ENCODE data around the gene COL13A1. TPM values are rescaled to one million over a fixed set of nuclear protein-coding genes. Genes with fewer than 3 reads are reported as not detected.

Gene COL13A1
- total and polyA plus RNA-seq, 4 donors, result 3.5 to 32.8 (median 11.5) TPM

DNA sequence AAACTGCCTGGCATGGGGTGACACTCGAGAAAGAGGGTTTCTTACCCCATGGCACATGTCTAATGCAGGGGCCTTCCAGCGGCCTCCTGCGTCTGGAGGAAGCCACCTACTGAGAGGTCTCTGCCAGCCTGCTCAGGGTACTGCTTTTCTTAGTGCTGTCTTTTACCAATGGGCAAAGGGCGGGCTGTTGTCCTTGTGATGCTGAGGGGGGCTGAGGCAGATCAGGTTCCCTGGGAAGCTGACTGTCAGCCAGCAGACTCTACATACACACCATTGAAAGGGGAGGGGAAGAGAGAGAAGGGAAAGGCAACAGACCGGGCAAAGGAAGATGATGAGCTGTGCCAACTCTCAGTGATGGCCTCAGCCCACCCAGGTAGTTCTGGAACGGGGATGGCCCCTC, 48.7 kb downstream of the COL13A1 start:
- no peak overlapping the region for H3K27ac ChIP-seq (ENCODE audit: low read depth in 1 of 2, low read length in 2 of 2)
- H3K4me3 ChIP-seq (ENCODE audit: low read length in 2 of 2), result no peak overlapping the region
- no peaks in the 10 kb centered on the region for H3K27me3 ChIP-seq (ENCODE audit: control insufficient read depth in 1 of 2, insufficient read depth in 2 of 2, low read length in 1 of 2)
- 79 to 82% methylated on average over 6 of the region's 6 CpGs for WGBS, 2 donors
- no peaks in the 10 kb centered on the region for H3K36me3 ChIP-seq (ENCODE audit: control insufficient read depth in 1 of 2, insufficient read depth in 2 of 2, low read length in 1 of 2)
- ATAC-seq (ENCODE audit: low FRiP score), result no peak
- H3K9me3 ChIP-seq (ENCODE audit: control insufficient read depth, low read length), result no peaks in the 10 kb centered on the region
- H3K4me1 ChIP-seq (ENCODE audit: control insufficient read depth in 1 of 2, insufficient read depth in 2 of 2, low read length in 2 of 2), result peaks cover 0 to 1% of the 10 kb centered on the region in 2 donors
- no peak for DNase-seq
- intact Hi-C loops (cut with DNase I), result no loop called here

DNA sequence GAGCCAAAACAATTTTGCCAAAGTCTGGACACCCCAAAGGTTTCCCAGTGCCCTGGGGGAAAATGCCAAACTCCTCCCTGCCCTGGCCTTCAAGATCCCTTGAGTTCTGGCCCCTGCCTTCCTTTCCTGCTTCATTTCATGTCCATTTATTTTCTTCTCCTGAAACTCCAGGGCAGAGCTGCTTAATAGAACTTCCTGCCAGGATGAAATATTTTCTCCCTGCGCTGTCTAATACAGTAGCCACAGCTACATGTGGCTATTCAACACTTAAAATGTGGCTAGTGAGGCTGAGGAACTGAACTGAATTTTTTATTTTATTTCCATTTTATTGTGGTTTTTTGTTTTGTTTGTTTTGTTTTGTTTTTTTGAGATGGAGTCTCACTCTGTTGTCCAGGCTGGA, 49.6 kb downstream of the COL13A1 start:
- Histone ChIP-seq H3K4me1 (ENCODE audit: control insufficient read depth in 1 of 2, insufficient read depth in 2 of 2, low read length in 2 of 2) (peaks cover 0 to 1% of the 10 kb centered on the region in 2 donors), H3K27ac (ENCODE audit: low read depth in 1 of 2, low read length in 2 of 2) (no peak overlapping the region), H3K9me3 (ENCODE audit: control insufficient read depth, low read length) (no peaks in the 10 kb centered on the region), H3K27me3 (ENCODE audit: control insufficient read depth in 1 of 2, insufficient read depth in 2 of 2, low read length in 1 of 2) (no peaks in the 10 kb centered on the region), H3K36me3 (ENCODE audit: control insufficient read depth in 1 of 2, insufficient read depth in 2 of 2, low read length in 1 of 2) (no peaks in the 10 kb centered on the region), H3K4me3 (ENCODE audit: low read length in 2 of 2) (no peak overlapping the region)
- WGBS, 2 donors, result 52 to 66% methylated on average over 1 of the region's 1 CpG
- intact Hi-C loops (cut with DNase I), result no loop called here
- ATAC-seq (ENCODE audit: low FRiP score) (no peak), DNase-seq (no peak)

DNA sequence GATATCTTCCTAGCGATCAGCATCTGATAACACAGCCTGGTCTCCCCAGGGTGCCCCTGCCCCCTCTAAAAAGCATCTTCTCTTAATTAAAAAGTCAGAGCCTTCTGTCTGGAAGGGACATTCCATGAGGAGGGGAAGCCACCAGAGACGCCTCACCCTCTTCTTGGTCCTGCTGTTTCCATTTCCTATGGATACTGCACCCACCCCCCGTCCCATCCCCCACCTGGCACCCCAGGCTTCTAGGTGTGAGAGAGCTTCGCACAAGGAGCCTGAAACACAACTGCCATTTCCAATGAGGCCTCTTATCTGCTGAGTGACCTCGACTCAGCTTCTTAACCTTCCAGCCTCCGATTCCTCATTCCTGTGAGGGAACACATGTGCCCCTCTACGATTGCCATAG, 51.4 kb downstream of the COL13A1 start:
- Histone ChIP-seq H3K27ac (ENCODE audit: low read depth in 1 of 2, low read length in 2 of 2) (no peak overlapping the region), H3K9me3 (ENCODE audit: control insufficient read depth, low read length) (no peaks in the 10 kb centered on the region), H3K4me1 (ENCODE audit: control insufficient read depth in 1 of 2, insufficient read depth in 2 of 2, low read length in 2 of 2) (peaks cover 0 to 1% of the 10 kb centered on the region in 2 donors), H3K4me3 (ENCODE audit: low read length in 2 of 2) (no peak overlapping the region), H3K36me3 (ENCODE audit: control insufficient read depth in 1 of 2, insufficient read depth in 2 of 2, low read length in 1 of 2) (no peaks in the 10 kb centered on the region), H3K27me3 (ENCODE audit: control insufficient read depth in 1 of 2, insufficient read depth in 2 of 2, low read length in 1 of 2) (no peaks in the 10 kb centered on the region)
- 88 to 93% methylated on average over 7 of the region's 7 CpGs for WGBS, 2 donors
- DNase-seq, result no peak
- ATAC-seq (ENCODE audit: low FRiP score), result no peak
- intact Hi-C loops (cut with DNase I), result no loop called here

DNA sequence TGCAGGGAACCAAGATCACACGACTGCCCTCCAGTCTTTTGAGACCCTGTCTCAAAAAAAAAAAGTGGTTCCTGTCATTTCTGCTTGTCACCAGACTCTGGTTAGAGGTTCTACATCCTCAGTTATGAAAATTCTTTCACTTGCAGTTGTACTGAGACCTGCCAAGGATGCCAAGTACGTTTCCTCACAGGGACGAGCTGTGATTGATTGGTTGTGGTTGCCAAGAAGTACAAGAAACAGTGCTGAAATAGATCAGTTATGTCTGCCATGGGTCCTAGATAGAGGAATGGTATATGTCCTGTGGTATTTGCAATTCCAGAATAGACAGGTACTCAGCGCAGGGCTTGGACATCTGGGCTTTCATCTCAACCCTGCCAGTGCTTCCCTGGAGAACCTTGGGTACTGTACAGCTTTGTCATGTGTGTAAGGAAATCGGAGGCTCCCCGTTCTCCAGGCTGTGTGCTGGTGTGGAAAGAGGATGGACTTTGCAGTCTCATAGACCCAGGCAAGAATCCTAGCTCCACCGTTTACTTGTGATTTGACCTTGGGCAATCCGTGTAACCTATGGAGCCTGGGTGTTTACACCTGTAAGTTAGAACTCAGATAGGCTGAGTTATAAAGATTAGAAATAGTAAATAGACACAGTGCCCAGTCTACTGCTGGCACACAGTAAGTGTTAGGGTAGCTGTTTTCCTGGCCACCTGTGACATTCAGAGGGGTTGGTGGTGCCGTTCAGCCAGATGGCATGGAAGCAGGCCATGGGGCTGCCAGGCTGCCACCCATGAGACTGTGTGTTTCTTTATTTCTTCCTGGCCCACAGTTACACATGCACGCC, 53.0 kb downstream of the COL13A1 start:
- no peak overlapping the region for H3K27ac ChIP-seq (ENCODE audit: low read depth in 1 of 2, low read length in 2 of 2)
- DNase-seq (no peak), ATAC-seq (ENCODE audit: low FRiP score) (no peak)
- intact Hi-C loops (cut with DNase I), result no loop called here
- WGBS, 2 donors, result 52 to 56% methylated on average over 10 of the region's 10 CpGs
- no peaks in the 10 kb centered on the region for H3K27me3 ChIP-seq (ENCODE audit: control insufficient read depth in 1 of 2, insufficient read depth in 2 of 2, low read length in 1 of 2)
- peaks cover 0 to 1% of the 10 kb centered on the region in 2 donors for H3K4me1 ChIP-seq (ENCODE audit: control insufficient read depth in 1 of 2, insufficient read depth in 2 of 2, low read length in 2 of 2)
- no peaks in the 10 kb centered on the region for H3K36me3 ChIP-seq (ENCODE audit: control insufficient read depth in 1 of 2, insufficient read depth in 2 of 2, low read length in 1 of 2)
- no peak overlapping the region for H3K4me3 ChIP-seq (ENCODE audit: low read length in 2 of 2)
- H3K9me3 ChIP-seq (ENCODE audit: control insufficient read depth, low read length), result no peaks in the 10 kb centered on the region

DNA sequence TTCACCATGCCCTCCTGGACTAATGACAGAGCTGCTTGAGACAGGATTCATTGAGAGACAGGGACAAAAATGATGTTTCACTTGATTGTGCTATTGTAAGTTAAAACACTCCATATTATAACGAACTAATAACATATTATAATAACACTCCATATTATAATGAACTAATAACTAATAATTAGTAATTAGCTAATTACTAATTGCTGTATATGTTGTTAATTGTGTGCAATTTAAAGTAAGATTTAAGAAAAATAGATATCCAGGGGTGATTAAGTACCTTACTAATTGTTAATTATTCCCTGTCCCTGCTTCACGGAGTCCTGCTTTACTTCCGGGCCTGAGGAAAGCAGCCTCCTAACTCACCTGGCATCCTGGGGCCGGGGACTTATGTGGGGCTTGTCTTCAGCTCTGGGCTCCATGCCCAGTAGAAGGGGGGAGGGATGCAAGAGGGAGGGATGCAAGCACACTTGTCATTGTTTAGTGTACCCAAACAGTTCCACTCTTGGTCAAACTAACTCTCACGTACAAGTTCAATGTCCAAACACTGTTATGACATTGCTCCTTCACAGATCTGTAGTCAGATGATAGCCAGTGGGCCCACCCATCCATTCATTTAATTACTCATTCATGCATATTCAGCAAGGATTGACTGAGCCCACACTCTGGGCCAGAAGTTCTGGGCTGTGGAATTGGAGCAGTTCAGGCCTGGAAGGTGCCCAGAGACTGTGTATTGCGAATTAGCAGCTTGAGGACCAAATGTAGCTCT, 53.8 kb downstream of the COL13A1 start:
- intact Hi-C loops (cut with DNase I), result no loop called here
- no peak overlapping the region for H3K27ac ChIP-seq (ENCODE audit: low read depth in 1 of 2, low read length in 2 of 2)
- H3K4me1 ChIP-seq (ENCODE audit: control insufficient read depth in 1 of 2, insufficient read depth in 2 of 2, low read length in 2 of 2), result peaks cover 0 to 1% of the 10 kb centered on the region in 2 donors

DNA sequence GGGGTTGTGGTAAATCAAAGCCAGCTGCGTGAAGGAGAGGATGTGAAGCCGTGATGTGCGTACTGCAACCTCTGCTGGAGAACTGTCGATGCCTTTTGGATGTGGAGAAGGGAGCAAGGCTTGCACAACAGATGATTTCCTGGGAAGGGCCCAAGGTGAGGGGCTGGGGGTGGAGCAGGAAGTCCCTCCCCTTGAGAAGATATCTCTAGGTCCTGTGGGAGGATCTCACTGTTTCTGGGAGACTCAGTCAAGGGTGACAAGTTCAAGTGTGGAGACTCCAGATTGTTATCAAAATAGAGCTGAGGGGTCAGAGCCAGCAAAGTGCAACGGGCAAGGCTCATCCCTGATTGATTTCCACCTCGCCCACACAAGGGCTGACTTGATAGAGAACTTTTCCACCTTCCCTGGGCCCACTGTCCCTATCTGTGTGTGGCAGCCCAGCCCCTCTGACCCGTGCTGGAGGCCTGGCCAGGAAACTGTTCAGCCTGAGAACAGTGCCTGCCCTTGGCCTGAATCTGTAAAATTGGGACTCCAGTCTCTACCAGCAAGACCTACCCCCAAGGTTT, 55.0 kb downstream of the COL13A1 start:
- Histone ChIP-seq H3K4me3 (ENCODE audit: low read length in 2 of 2) (no peak overlapping the region), H3K36me3 (ENCODE audit: control insufficient read depth in 1 of 2, insufficient read depth in 2 of 2, low read length in 1 of 2) (no peaks in the 10 kb centered on the region), H3K27ac (ENCODE audit: low read depth in 1 of 2, low read length in 2 of 2) (no peak overlapping the region), H3K9me3 (ENCODE audit: control insufficient read depth, low read length) (no peaks in the 10 kb centered on the region), H3K4me1 (ENCODE audit: control insufficient read depth in 1 of 2, insufficient read depth in 2 of 2, low read length in 2 of 2) (peaks cover 0 to 1% of the 10 kb centered on the region in 2 donors), H3K27me3 (ENCODE audit: control insufficient read depth in 1 of 2, insufficient read depth in 2 of 2, low read length in 1 of 2) (no peaks in the 10 kb centered on the region)
- intact Hi-C loops (cut with DNase I), result no loop called here
- 90 to 91% methylated on average over 7 of the region's 7 CpGs for WGBS, 2 donors
- DNase-seq (no peak), ATAC-seq (ENCODE audit: low FRiP score) (no peak)

More for the DNA sequence above, 53.8 kb downstream of the COL13A1 start:
- Histone ChIP-seq H3K27me3 (ENCODE audit: control insufficient read depth in 1 of 2, insufficient read depth in 2 of 2, low read length in 1 of 2) (no peaks in the 10 kb centered on the region), H3K36me3 (ENCODE audit: control insufficient read depth in 1 of 2, insufficient read depth in 2 of 2, low read length in 1 of 2) (no peaks in the 10 kb centered on the region), H3K4me3 (ENCODE audit: low read length in 2 of 2) (no peak overlapping the region), H3K9me3 (ENCODE audit: control insufficient read depth, low read length) (no peaks in the 10 kb centered on the region)
- ATAC-seq (ENCODE audit: low FRiP score) (no peak), DNase-seq (no peak)
- 66 to 69% methylated on average over 6 of the region's 6 CpGs for WGBS, 2 donors

DNA sequence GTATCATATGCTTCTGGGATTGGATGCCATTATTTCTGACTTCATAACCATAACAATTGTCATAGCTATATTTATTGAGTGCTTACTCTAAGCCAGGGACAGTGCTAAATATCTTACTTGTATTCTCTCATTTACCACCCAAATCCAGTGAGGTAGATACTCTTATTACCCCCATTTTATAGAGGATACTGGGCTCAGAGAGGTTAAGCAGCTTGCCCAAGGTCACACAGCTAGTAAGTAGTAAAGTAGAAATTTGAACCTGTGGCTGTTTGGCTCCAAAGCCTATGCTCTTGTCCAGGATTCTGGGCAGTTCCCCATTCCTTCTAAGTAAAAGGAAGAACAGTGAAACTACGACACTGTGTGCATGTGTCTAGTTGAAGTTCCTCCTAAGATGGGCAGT, 56.5 kb downstream of the COL13A1 start:
- H3K4me1 ChIP-seq (ENCODE audit: control insufficient read depth in 1 of 2, insufficient read depth in 2 of 2, low read length in 2 of 2), result peaks cover 0 to 1% of the 10 kb centered on the region in 2 donors
- ATAC-seq (ENCODE audit: low FRiP score) (no peak), DNase-seq (no peak)
- no peaks in the 10 kb centered on the region for H3K36me3 ChIP-seq (ENCODE audit: control insufficient read depth in 1 of 2, insufficient read depth in 2 of 2, low read length in 1 of 2)
- WGBS, 2 donors, result 79 to 92% methylated on average over 1 of the region's 1 CpG
- H3K4me3 ChIP-seq (ENCODE audit: low read length in 2 of 2), result no peak overlapping the region
- intact Hi-C loops (cut with DNase I), result no loop called here
- no peaks in the 10 kb centered on the region for H3K27me3 ChIP-seq (ENCODE audit: control insufficient read depth in 1 of 2, insufficient read depth in 2 of 2, low read length in 1 of 2)
- no peaks in the 10 kb centered on the region for H3K9me3 ChIP-seq (ENCODE audit: control insufficient read depth, low read length)
- no peak overlapping the region for H3K27ac ChIP-seq (ENCODE audit: low read depth in 1 of 2, low read length in 2 of 2)

DNA sequence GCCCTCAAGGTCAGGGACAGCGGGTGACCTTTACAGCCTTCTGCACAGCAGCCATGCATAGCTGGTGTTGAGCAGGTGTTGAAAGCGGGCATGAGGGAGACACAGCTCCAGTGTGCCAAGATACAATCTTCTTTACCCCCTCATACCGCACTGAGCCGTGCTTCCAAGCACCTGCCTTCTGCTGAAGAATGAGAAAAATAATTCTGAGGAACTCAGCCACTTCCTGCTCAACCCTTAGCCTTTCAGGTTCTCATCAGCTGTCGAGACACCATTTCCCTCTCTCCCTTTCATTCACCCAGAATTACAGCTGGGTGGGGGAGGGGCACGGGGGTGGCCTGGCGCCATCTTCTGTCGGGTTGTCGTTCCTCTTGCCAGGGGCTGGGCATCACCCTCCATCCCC, 58.6 kb downstream of the COL13A1 start:
- H3K9me3 ChIP-seq (ENCODE audit: control insufficient read depth, low read length), result no peaks in the 10 kb centered on the region
- no peak overlapping the region for H3K27ac ChIP-seq (ENCODE audit: low read depth in 1 of 2, low read length in 2 of 2)
- no peak for ATAC-seq (ENCODE audit: low FRiP score)
- H3K4me1 ChIP-seq (ENCODE audit: control insufficient read depth in 1 of 2, insufficient read depth in 2 of 2, low read length in 2 of 2), result no peaks in the 10 kb centered on the region
- intact Hi-C loops (cut with DNase I), result no loop called here
- H3K4me3 ChIP-seq (ENCODE audit: low read length in 2 of 2), result no peak overlapping the region
- H3K36me3 ChIP-seq (ENCODE audit: control insufficient read depth in 1 of 2, insufficient read depth in 2 of 2, low read length in 1 of 2), result no peaks in the 10 kb centered on the region
- no peaks in the 10 kb centered on the region for H3K27me3 ChIP-seq (ENCODE audit: control insufficient read depth in 1 of 2, insufficient read depth in 2 of 2, low read length in 1 of 2)
- DNase-seq, result no peak
- WGBS, 2 donors, result 42 to 59% methylated on average over 9 of the region's 9 CpGs
